Stimulated activated CD4-positive, alpha-beta T cell treated with anti-CD3 and anti-CD28 coated beads, Interleukin-12 subunit alpha, Interleukin-12 subunit beta, amount 100 ng/mL, for 4 hours (primary cell): ENCODE results near the gene CLSTN1.
"Not testable (repeated sequence)": the region's sequence is repeated elsewhere in the genome, so short reads cannot be mapped to it uniquely, and the experiment has no call there.

Experiments
- DNase-seq: peaks from one replicate; pipeline ENCODE4 v3.0.0-alpha.2; 2020

Gene CLSTN1

DNA sequence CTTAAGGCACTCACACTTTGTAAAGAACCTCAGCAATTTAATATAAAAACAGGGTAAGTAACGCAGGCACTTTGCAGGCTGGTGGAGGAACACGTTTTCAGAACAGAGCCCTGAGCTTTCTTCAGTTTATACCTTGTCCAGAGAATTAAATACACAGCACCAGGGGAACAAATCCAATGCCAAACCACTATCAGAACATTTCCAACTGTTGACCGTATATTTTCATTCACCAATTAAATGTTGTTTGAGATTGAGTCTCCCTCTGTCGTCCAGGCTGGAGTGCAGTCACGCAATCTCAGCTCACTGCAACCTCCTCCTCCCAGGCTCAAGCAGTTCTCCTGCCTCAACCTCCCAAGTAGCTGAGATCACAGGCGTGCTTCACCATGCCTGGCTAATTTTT is 29.7 kb downstream of the CLSTN1 start:
- no peak for DNase-seq

DNA sequence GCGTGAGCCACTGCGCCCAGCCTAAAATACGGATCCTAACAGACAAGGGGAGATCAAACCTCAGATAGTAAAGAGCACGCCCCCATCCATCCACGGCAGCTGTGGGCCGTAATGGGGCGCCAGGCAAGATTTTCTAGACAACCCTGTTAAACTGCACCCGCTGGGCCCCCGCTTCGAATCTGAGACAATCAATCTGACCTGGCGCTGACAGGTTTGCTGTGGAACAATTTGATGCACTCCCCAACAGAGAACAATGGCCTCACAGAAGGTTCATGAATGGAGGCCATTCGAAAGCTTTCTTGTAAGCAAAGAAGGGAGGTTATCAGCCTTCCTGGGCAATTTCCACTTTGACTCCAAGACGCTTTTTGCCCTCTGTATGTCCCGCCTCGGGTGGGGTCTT is 30.5 kb downstream of the CLSTN1 start:
- DNase-seq = no peak

DNA sequence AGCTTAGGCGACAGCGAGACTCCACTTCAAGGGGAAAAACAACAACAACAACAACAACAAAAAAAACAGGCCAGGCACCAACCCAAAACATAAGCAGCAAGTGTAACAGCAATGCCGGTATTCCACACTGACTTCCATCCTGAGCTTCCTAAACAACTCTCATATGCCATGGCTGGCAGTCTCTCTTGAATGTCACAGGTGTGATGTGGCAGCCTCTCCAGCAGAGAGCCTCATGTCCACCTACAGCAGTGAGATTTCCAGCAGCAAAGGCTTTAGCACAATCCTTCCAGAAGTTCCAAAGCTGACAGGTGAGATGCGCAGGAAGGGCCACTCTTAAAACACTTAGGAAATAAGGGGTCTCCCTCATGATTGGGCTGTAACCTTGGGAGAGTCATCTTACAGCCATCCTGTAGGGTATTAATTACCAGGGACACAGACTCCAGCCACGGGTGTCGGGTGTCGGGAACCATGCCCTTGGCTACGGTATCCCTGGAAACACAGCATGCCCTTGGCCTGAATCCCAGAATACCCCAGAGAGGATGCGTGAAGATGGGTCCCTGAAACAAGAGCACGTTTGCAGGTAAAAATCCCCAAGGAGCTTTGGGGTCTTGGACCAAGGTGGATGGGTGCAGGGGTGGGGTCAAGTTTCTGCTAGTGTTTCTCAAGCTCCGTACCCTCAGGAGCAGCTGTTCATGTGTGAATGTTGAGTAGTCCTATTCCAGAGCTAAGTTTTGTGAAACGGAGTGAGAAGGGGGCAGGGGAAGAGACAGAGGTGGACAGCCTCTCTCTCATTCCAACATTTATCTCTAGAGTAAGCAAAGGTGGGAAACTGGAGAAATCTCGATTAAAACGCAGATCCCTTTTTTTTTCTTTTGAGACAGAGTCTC is 31.4 kb downstream of the CLSTN1 start:
- no peak for DNase-seq

DNA sequence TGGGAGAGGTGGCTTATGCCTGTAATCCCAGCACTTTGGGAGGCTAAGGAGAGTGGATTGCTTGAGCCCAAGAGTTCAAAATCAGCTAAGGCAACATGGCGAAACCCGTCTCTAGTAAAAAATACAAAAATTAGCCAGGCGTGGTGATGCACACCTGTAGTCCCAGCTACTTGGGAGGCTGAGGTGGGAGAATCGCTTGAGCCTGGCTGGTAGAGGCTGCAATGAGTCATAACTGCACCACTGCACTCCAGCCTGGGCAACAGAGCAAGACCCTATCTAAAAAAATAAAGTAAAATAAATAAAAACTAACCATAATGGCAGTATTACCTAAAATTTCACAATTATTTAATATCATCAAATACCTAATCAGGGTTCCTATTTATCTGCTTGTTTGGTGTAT is 34.1 kb downstream of the CLSTN1 start:
- DNase-seq = not testable (repeated sequence)

DNA sequence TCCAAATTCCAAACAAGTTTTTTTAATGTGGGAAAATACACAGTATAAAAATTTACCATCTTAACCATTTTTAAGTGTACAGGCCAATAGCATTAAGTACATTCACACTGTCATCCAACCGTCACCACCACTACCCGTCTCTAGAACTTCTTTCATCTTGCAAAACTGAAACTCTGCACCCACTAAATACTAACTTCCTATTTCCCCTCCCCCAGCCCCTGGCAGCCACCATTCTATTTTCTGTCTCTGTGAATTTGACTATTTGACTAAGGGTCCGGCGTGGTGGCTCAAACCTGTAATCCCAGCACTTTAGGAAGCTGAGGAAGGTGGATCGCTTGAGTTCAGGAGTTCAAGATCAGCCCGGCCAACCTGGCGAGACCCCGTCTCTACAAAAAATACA is 36.1 kb downstream of the CLSTN1 start:
- peak; percentile 34 for DNase-seq

DNA sequence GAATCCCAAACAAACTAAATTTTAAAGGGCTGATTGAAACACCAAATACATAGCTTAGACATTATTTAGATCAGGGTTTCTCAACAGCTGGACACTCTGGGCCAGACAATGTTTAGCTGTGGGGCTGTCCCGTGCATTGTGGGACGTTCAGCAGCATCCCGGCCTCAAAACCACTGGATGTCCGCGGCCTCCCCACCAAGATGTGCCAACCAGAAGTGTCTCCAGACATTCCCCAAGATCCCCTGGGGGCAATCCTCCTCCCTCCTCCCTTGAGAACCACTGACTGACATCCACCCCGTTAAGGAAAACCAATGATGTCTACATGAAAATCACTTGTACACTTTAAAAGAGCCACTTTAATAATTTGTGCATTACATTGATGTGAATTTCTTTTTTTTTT is 38.4 kb downstream of the CLSTN1 start:
- no peak for DNase-seq

DNA sequence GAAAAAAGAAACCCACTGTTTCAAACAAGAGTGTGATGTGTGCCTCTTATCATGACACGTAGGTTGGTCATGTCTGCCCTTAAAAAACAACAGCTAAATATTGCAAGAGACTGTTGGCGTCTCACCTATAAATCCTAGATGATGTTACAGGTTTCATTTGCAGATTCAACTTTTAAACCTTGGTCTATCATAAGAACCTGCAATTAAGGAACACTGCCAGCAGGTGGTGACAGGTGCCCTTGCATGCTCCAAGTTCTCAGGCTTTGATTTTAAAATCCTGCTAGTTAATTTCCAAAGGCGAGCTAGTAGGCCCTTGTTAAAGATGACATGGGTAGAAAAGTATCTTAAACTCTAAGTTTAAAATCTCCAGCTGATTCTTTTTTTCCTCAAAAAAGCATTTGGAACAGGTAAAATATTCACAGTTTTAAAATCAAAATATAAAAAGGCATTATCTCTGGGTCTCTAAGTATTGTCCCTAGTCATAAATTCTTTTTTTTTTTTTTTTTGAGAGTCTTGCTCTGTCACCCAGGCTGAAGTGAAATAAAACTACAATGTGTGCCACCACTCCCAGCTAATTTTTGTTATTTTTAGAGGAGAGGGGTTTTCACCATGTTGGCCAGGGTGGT is 39.1 kb downstream of the CLSTN1 start:
- DNase-seq = peak; percentile 53

DNA sequence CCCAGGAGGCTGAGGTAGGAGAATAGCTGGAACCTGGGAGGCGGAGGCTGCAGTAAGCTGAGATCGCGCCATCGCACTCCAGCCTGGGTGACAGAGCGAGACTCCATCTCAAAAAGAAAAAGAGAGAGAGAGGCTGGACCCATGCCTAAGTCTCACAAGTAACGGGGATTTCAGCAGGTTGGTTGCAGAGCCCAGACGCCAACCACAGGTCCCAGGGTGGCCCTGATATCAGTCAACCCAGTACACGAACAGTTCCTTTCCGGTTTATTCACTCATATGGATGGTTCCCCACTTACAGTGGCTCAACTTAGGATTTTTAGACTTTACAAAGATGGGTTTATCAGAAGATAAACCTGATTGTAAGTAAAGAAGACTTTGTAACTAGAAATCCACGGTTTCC is 40.9 kb downstream of the CLSTN1 start:
- DNase-seq = no peak

DNA sequence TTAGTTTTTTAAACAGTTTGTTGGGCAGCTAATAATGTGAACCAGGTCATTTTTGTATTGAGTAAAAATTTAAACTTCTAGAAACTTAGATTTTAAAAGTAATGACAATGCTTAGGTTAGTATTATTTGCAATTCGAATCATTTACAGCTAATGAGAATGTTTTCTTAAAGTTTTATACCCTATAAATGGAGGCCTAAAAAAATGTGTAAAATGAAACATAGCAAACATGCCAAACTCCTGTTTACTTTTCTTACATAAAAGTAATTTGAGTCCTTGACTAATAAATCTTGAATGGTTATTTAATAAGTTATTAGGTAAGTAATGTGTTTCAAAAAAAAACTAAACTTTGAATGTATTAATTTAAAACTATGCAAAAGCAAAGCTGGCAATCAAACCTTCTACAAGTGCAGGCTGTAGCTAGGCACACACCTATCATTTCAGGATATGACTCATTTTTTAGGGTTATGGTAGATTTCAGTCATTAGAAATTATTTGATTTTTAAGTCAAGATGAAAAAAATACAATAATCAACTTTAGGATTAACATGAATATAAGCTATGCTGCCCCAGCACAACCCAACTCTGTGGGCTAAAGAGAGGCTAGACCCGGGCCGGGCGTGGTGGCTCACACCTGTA is 41.5 kb downstream of the CLSTN1 start:
- no peak for DNase-seq

DNA sequence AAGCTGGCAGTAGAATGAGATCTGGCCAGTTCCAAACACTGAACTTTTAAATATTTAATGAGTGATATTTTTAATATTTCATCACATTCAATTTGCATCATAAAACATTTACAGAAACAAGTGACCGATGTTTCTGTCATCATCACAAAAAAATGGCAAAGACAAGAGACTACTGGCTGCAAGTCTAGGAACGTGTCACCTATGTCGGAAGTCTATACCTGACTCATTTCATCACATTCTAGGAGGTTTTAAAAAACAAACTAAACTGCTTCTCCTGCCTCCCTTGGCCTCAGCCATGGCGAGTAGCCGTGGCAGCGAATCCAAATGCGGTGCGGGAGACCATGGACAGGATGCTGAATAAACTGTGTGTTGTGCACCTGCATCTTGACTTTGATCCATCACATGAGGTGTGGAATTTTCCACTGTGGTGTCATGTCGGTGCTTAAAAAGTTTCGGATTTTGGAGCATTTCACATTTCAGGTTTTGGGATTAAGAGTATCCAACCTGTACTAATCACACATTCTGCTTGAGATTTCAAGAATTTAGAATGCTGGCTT is 43.1 kb downstream of the CLSTN1 start:
- no peak for DNase-seq

DNA sequence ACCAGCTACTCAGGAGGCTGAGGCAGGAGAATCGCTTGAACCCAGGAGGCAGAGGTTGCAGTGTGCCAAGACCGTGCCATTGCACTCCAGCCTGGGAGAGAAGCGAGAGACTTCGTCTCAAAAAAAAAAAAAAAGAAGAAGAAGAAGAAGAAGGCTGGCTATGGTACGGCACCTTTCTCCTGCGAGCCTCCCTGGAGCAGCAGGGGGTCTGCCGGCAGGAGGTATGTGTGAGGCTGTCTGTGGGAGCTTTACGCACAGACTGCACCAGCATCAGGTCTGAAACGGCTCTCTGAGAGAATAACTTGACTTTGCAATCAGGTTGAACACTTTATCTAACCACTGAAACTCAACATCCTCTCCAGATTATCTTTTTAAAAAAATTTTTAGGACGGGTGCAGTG is 44.9 kb downstream of the CLSTN1 start:
- no peak for DNase-seq

DNA sequence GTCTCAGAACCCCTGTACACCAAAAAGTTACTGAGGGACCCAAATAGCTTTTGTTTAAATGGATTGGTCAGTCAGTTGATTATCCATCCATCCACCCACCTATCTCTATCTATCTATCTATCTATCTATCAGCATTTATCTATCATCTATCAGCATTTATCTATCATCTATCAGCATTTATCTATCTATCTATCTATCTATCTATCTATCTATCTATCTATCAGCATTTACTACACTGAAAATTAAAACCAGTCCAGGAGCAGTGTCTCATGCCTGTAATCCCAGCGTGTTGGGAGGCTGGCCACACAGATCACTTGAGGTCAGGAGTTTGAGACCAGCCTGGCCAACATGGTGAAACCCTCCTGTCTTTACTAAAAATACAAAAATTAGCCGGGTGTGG is 47.1 kb downstream of the CLSTN1 start:
- no peak for DNase-seq

DNA sequence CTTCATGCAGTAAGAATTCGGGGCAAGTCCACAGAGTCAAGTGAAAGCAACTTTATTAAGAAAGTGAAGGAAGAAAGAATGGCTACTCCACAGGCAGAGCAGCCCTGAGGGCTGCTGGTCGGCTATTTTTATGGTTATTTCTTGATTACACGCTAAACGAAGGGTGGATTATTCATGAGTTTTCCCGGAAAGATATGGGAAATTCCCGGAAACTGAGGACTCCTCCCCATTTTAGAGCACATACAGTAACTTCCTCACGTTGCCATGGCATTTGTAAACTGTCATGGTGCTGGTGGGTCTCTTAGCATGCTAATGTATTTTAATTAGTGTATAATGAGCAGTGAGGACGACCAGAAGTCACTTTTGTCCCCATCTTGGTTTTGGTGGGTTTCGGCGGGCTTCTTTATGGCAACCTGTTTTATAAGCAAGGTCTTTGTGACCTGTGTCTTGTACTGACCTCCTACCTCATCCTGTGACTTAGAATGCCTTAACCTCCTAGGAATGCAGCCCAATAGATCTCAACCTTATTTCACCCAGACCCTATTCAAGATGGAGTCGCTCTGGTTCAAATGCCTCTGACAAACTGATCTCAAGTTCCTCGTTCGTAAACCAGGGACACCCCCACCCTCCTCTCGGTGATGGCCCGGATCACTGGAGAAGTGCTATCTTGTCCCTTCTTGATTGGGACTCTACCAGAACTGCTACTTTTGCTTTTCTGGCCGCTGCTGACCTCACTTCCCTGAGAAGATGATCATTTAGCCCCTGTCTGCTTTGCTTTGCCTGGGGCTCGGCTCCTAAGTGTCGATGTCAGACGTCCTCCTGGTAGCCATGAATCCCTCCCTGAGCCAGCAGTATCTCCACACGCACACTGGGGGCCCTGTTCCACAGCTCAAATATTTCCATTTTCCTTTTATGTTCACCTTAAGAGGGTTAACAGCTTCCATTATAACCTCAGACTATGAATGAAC is 48.8 kb downstream of the CLSTN1 start:
- no peak for DNase-seq

DNA sequence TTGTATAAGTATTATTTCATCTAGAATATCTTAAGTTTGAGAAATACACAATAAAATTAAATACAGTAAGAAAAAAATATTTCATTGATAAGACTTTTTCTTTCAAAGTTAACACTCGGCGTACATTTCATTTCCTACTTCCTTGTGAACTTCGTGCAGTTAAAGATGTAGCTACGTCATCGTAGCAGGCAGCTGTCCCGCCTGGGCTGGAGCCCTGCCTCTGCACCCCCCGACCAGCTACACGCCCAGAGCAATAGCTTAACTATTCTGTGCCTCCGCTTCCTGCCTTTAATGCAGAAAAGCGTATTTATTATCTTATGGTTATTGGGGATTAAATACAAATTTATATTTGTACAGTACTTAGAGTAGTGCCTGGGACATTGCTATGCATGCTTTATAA is 53.5 kb downstream of the CLSTN1 start:
- no peak for DNase-seq

DNA sequence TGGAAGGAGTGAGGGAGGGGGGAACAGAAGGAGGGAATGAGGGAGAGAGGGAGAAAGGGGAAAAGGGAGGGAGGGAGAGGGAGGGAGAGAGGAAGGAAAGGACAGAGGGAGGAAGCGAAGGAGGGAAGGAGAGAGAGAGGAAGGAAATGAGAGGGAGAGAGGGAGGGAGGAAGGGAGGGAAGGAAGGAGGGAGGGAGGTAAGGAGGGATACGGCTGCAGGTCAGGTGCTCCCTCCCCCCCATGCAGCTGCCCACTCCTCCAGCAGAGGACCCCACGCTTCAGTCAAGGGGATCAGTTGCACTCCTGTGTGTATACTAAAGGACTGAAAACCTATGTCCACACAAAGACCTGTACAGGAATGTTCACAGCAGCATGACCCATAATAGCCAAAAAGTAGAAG is 54.8 kb downstream of the CLSTN1 start:
- DNase-seq = no peak

DNA sequence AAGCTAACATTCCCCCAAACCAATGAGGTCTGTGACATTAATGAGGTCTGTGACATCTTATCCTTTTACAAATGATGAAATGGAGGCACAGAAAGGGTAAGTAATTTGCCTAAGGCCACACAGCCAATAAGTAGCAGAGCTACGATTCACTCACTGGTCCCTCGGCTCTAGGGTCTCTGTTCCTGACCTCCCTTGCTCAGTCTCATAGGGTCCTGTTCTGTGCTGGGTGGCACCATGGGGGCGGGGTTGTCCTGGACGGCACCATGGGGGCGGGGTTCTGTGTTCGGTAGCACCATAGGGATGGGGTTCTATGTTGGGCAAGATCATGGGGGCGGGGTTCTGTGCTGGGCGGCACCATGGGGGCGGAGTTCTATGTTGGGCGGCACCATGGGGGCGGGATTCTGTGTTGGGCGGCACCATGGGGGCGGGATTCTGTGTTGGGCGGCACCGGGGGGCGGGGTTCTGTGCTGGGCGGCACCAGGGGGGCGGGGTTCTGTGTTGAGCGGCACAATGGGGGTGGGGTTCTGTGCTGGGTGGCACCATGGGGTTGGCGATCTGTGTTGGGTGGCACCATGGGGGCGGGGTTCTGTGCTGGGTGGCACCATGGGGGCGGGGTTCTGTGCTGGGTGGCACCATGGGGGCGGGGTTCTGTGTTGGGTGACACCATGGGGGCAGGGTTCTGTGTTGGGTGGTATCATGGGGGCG is 55.6 kb downstream of the CLSTN1 start:
- DNase-seq = no peak

DNA sequence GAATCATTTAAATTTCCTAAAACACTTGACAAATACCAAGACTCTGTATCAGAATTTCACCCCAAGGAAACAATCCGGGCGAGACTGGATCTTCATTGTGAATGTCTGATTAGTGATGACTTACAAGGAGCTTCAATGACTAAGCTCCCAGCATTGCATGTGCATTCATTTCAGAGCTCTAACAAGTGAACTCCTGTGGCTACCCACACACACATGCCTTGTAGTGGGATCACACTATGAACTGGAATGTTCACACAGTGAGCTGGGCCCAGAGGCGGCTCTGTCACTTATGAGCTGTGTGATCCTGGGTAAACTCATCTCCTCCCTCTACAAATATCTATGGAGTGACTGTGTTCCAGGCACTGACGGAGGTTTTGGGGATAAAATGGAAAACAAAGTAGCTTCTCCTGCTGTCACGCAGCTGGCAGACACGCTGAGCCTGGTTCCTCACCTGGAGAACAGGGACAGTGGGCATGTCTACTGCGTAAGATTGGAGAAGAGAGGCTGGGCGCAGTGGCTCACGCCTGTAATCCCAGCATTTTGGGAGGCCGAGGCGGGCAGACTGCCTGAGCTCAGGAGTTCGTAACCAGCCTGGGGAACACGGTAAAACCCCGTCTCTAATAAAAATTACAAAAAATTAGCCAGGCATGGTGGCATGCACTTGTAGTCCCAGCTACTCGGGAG is 56.9 kb downstream of the CLSTN1 start:
- DNase-seq = no peak

DNA sequence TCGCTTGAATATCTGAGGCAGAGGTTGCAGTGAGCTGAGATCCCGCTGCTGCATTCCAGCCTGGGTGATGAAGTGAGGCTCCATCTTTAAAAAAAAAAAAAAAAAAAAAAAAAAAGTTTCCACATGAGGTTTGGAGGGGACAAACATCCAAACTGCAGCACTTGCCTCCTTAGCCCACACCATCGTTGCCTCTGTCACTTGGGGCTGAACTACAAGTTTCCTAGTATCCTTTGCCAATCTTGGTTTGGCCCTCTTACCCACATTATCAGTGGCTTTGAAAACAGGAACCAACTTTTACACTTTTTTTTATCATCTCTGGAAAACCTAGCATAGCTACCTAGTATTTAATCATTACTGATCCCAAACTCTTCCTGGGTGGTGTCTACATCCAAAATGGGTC is 59.2 kb downstream of the CLSTN1 start:
- no peak for DNase-seq

DNA sequence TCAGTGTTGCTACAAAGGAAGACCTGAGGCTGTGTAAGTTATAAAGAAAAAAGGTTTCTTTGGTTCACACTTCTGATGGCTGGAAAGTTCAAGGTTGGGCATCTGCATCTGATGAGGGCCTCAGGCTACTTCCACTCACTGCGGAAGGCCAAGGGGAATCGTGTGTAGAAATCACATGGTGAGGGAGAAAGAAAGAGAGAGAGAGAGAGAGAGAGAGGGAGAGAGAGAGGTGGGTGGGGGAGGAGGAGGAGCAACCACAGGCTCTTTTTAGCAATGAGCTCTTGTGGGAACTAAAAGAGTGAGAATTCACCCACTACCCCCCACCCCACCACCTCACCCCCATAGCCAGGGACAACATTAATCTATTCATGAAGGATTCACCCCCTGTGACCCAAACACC is 59.9 kb downstream of the CLSTN1 start:
- no peak for DNase-seq

DNA sequence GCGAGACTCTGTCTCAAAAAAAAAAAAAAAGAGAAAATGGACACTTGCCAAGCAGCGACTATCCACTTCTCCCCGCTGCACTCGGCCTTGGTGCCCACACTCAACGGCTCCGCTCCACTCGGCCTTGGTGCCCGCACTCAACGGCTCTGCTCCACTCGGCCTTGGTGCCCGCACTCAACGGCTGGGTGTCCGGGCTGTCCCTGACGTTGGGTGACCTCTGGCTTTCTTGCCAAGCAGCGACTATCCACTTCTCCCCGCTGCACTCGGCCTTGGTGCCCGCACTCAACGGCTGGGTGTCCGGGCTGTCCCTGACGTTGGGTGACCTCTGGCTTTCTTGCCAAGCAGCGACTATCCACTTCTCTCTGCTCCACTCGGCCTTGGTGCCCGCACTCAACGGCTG is 61.3 kb downstream of the CLSTN1 start:
- DNase-seq = not testable (repeated sequence)

DNA sequence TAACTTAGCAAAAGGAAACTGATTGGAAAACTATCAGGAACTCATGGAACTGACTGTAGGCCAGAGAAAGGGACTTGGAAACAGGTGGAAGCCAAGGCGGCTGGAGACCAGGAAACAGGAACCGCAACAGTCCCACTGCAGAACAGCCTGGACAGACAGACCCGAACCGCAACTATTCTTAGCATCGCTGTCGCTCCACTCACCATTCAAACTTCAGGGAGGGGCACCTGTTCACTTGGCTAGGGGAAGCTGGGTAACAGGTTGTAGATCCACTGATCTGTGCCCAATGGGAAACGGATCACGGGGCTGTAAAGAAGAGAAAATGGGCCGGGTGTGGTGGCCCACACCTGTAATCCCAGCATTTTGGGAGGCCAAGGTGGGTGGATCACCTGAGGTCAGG is 61.9 kb downstream of the CLSTN1 start:
- no peak for DNase-seq
